ENCODE measurements around the gene TDRD10.

- TF ChIP-seq EZH2 (IDR thresholded peaks at IDR 0.05; ENCODE audit: borderline replicate concordance, low read depth, low read length, severe bottlenecking): no peak
- TF ChIP-seq CTCF (IDR thresholded peaks at IDR 0.05; ENCODE audit: borderline replicate concordance, extremely low read depth, low read length, poor library complexity, severe bottlenecking): no peak
These were observed 13.1 kb upstream of the TDRD10 start for GRCh38 chr1:154488922-154489321.
